HG02885 (cell line): ENCODE data around the gene VARS2.
"Not testable (repeated sequence)": the region's sequence is repeated elsewhere in the genome, so short reads cannot be mapped to it uniquely, and the experiment has no call there.

Experiments used
- ATAC-seq: cut with Tn5 transposase; IDR thresholded peaks from one replicate; pipeline ENCODE4 v1.9.1; 2021; ENCODE audit warnings: mild to moderate bottlenecking; ENCODE audit not compliant: unreplicated experiment, poor library complexity

The VARS2 gene

GRCh38 chr6:30914076-30914853, at the start of gene VARS2:
TSS of gene VARS2 (plus strand) at chr6:30914238. CDS start at chr6:30914837, 599 bp downstream.
- peak; percentile 91 for ATAC-seq

GRCh38 chr6:30864325-30864724, 49.7 kb upstream of the VARS2 start:
- ATAC-seq = no peak

- not testable (repeated sequence) for ATAC-seq
Observed at GRCh38 chr6:30869241-30869749, 44.7 kb upstream of the VARS2 start.

- no peak for ATAC-seq
Observed at GRCh38 chr6:30870546-30870945, 43.5 kb upstream of the VARS2 start.

- ATAC-seq = no peak
Observed at GRCh38 chr6:30871592-30872183, 42.4 kb upstream of the VARS2 start.

GRCh38 chr6:30873137-30873640, 40.8 kb upstream of the VARS2 start:
- no peak for ATAC-seq

- not testable (repeated sequence) for ATAC-seq
Observed at GRCh38 chr6:30873795-30874194, 40.2 kb upstream of the VARS2 start.

- ATAC-seq = no peak
Observed at GRCh38 chr6:30875244-30876038, 38.6 kb upstream of the VARS2 start.

- ATAC-seq = no peak
Observed at GRCh38 chr6:30876039-30876730, 37.9 kb upstream of the VARS2 start.

- peak; percentile 47 for ATAC-seq
Observed at GRCh38 chr6:30877419-30878262, 36.4 kb upstream of the VARS2 start.

GRCh38 chr6:30879684-30880427, 34.2 kb upstream of the VARS2 start:
- no peak for ATAC-seq

GRCh38 chr6:30880698-30881252, 33.3 kb upstream of the VARS2 start:
- ATAC-seq = no peak

- ATAC-seq = no peak
Observed at GRCh38 chr6:30881392-30882203, 32.4 kb upstream of the VARS2 start.

- ATAC-seq = no peak
Observed at GRCh38 chr6:30882204-30882758, 31.8 kb upstream of the VARS2 start.

GRCh38 chr6:30882759-30883684, 31.0 kb upstream of the VARS2 start:
- ATAC-seq = peak; percentile 35
